ENCODE data around the gene H3-3A.

GRCh38 chr1:226033991-226034390 is 28.5 kb upstream of the H3-3A start:
- TF ChIP-seq POLR2A (IDR thresholded peaks at IDR 0.05) (no peak), CTCF (IDR thresholded peaks at IDR 0.05) (no peak)
